HepG2 (cell line): ENCODE data around the gene TAF7. TPM values are rescaled to one million over a fixed set of nuclear protein-coding genes. Genes with fewer than 3 reads are reported as not detected.
"Not testable (repeated sequence)": the region's sequence is repeated elsewhere in the genome, so short reads cannot be mapped to it uniquely, and the experiment has no call there.

Source experiments
- ATAC-seq: fragments of 200-7000 bp; cut with Tn5 transposase; 3 replicates; pipeline ENCODE4 v1.9.1; 2020; ENCODE audit warnings: mild to moderate bottlenecking, moderate library complexity
- BruUV-seq: library from RNA; stranded (reverse); fragments of 400-500 nt; replicated peaks from 2 replicates; lab custom pipeline; 2021; lab: Mats Ljungman, UMichigan
- CTCF ChIA-PET: fragments of 300-600 bp; formaldehyde crosslinking; extraction: SDS; loops from one replicate; lab custom pipeline; 2021; ENCODE audit warnings: low total read pairs, inconsistent platforms, low intra/inter-chr PET ratio; lab: Yijun Ruan, JAX
- POLR2A ChIA-PET: fragments of 350-600 bp; sonication (Branson Sonifier 250); formaldehyde crosslinking; loops from one replicate; lab custom pipeline; 2020; ENCODE audit warnings: antibody characterized with exemption, inconsistent platforms; lab: Yijun Ruan, JAX
- DNase-seq: peaks from one replicate; pipeline ENCODE4 v3.0.0-alpha.2; 2015; ENCODE audit warnings: low spot score
- FAIRE-seq: peaks from 3 replicates; lab custom pipeline; 2011; peaks lifted over from hg19 to GRCh38; lab: Jason Lieb, UNC
- H2AFZ ChIP-seq: one replicate; pipeline ENCODE4 v1.6.1; 2011; ENCODE audit warnings: low read length, inconsistent platforms
- H3K27ac ChIP-seq: fragments of 300-600 bp; 3 replicates; pipeline ENCODE4 v1.8.0; 2011; ENCODE audit warnings: mixed run types, mild to moderate bottlenecking, mixed read lengths, low read length, inconsistent platforms; ENCODE audit not compliant: insufficient read depth; ENCODE audit errors: extremely low read length
- H3K27me3 ChIP-seq, 2 experiments: fragments of 200-600 bp in 1 of 2; 2 replicates in 1 of 2; 3 replicates in 1 of 2; pipeline versions ENCODE4 v1.6.0 to v1.8.0; 2011; ENCODE audit warnings: low read length in 2 of 2, mild to moderate bottlenecking in 2 of 2, moderate library complexity in 2 of 2, inconsistent platforms in 1 of 2; ENCODE audit not compliant: insufficient read depth in 2 of 2, control insufficient read depth in 1 of 2
- H3K36me3 ChIP-seq, 2 experiments: fragments of 200-600 bp in 1 of 2; replicated peaks in 1 of 2; 2 replicates in 1 of 2; 3 replicates in 1 of 2; pipeline versions ENCODE4 v1.5.1 to v1.8.0; 2011; ENCODE audit warnings: low read length in 2 of 2, inconsistent platforms in 1 of 2; ENCODE audit not compliant: insufficient read depth in 2 of 2, control insufficient read depth in 1 of 2
- H3K4me1 ChIP-seq: 2 replicates; pipeline ENCODE4 v1.5.1; 2012; ENCODE audit warnings: low read length, inconsistent platforms; ENCODE audit not compliant: insufficient read depth
- H3K4me2 ChIP-seq: 2 replicates; pipeline ENCODE4 v1.6.0; 2011; ENCODE audit warnings: low read depth, low read length, inconsistent platforms
- H3K4me3 ChIP-seq, 3 experiments: fragments of 200-600 bp in 1 of 3; sonication (generic), shearing (Covaris generic) in 1 of 3; replicated peaks in 1 of 3; 2 replicates each; pipeline ENCODE4 v1.5.1; 2011 to 2016; ENCODE audit warnings: low read length in 3 of 3, inconsistent platforms in 2 of 3, low read depth in 2 of 3, mild to moderate bottlenecking in 2 of 3, control low read depth in 1 of 3, mixed read lengths in 1 of 3; ENCODE audit not compliant: insufficient read depth in 1 of 3
- H3K79me2 ChIP-seq: one replicate; pipeline ENCODE4 v1.6.1; 2011; ENCODE audit warnings: low read length, inconsistent platforms; ENCODE audit not compliant: insufficient read depth
- H3K9ac ChIP-seq: 2 replicates; pipeline ENCODE4 v1.6.0; 2011; ENCODE audit warnings: mild to moderate bottlenecking, low read depth, low read length, inconsistent platforms; ENCODE audit not compliant: insufficient read depth
- H3K9me3 ChIP-seq: 2 replicates; pipeline ENCODE4 v1.5.1; 2012; ENCODE audit warnings: mild to moderate bottlenecking, low read length
- H4K20me1 ChIP-seq: 2 replicates; pipeline ENCODE4 v1.6.0; 2011; ENCODE audit warnings: inconsistent platforms, mild to moderate bottlenecking, low read length, moderate library complexity; ENCODE audit not compliant: insufficient read depth
- FOXP1 ChIP-seq, 2 experiments: fragments of 450-650 bp in 1 of 2; IDR thresholded peaks; 2 replicates each; pipeline ENCODE4 v1.6.1; 2017 to 2018; ENCODE audit warnings: antibody characterized with exemption in 1 of 2
- ZNF33B ChIP-seq: sonication (generic); formaldehyde crosslinking; IDR thresholded peaks from 2 replicates; pipeline ENCODE4 v1.5.1; 2020; ENCODE audit warnings: mild to moderate bottlenecking, missing genetic modification reagents
- ZNF407 ChIP-seq: sonication (generic); formaldehyde crosslinking; IDR thresholded peaks from one replicate; pipeline ENCODE4 v1.5.1; 2020; ENCODE audit warnings: mild to moderate bottlenecking, missing genetic modification reagents; ENCODE audit errors: not compliant biosample characterization
- WGBS: methylation state at CpG from one replicate; pipeline ENCODE4 v1.1.6; 2017; ENCODE audit warnings: low lambda C conversion rate; 5-methylcytosine and 5-hydroxymethylcytosine counted together
- in situ Hi-C: cut with HindIII; loops from 2 replicates; pipeline ENCODE4 v1.10.0; 2017; ENCODE audit warnings: low pct_unique_long_range_greater_than_20kb; ENCODE audit not compliant: extremely low pct_ligation_motif_present
- intact Hi-C: fragments of 100-400 bp; cut with micrococcal nuclease; formaldehyde crosslinking; loops from one replicate; pipeline ENCODE4 v1.10.0; 2022; ENCODE audit not compliant: unreplicated experiment
- polyA plus RNA-seq, 8 experiments: library from polyadenylated mRNA; depleted of rRNA in 3 of 8; stranded (reverse) in 7 of 8; unstranded in 1 of 8; fragments of >200 nt; fragmentation: Illumina TruSeq in 4 of 8; extraction: Trizol in 4 of 8; gene quantifications; 2 replicates each; pipeline versions ENCODE4 v1.2.1 to v1.2.3, GENCODE V29; 2011 to 2016; ENCODE audit warnings: low read depth in 4 of 8, missing spikeins in 1 of 8, mixed read lengths in 1 of 8; ENCODE audit not compliant: insufficient read depth in 1 of 8
- total RNA-seq, 5 experiments: library from RNA; depleted of rRNA; stranded (reverse); fragments of >200 nt; fragmentation: Illumina TruSeq; extraction: Trizol; gene quantifications; 2 replicates each; pipeline ENCODE4 v1.2.3, GENCODE V29; 2016; ENCODE audit warnings: low read depth in 1 of 5

TAF7 gene
- total and polyA plus RNA-seq, 2 of the 13 experiments (the other 11 are each of a cell fraction or from before 2014, with no cell fraction given), result 41.6 to 61.5 TPM

- TF ChIP-seq ZNF407 (CRISPR knock-in tag), result no peak
- TF ChIP-seq FOXP1 (IDR thresholded peaks at IDR 0.05), result no peak
- TF ChIP-seq FOXP1 (CRISPR knock-in tag; IDR thresholded peaks at IDR 0.05), result no peak
- no peak for TF ChIP-seq ZNF33B (CRISPR knock-in tag)
Observed at GRCh38 chr5:141338538-141339306, 18.1 kb upstream of the TAF7 start, which contains the start of gene PCDHGA2 (continued).

- H3K9me3 ChIP-seq, FAIRE-seq, H3K4me3 ChIP-seq, CTCF ChIA-PET, H3K9ac ChIP-seq, DNase-seq, in situ Hi-C loops, H3K79me2 ChIP-seq, H3K36me3 ChIP-seq, H3K27ac ChIP-seq, H4K20me1 ChIP-seq, ATAC-seq, H3K4me2 ChIP-seq, intact Hi-C loops, BruUV-seq, H2AFZ ChIP-seq, POLR2A ChIA-PET: not testable (repeated sequence)
- WGBS, result 74% methylated on average over 20 of the region's 39 CpGs
- Histone ChIP-seq H3K4me1 (peaks cover 10% of the 10 kb centered on the region), H3K27me3 (peaks cover 0 to 15% of the 10 kb centered on the region in 2 experiments; a peak in 3 of 5 replicates)
Observed at GRCh38 chr5:141332571-141332970, 12.0 kb upstream of the TAF7 start.
